Measurements from ENCODE around the gene MVD. TPM values are rescaled to one million over a fixed set of nuclear protein-coding genes. Genes with fewer than 3 reads are reported as not detected.

Gene MVD
- total and polyA plus RNA-seq, 2 of the 4 experiments (the other 2 are of a cell fraction) = 18.3 to 28.4 TPM

GRCh38 chr16:88702371-88703210 is 39.7 kb upstream of the MVD start (continued):
- no peak for TF ChIP-seq RAD21 (IDR thresholded peaks at IDR 0.05; ENCODE audit: low read length)

GRCh38 chr16:88701581-88702370 is 38.9 kb upstream of the MVD start:
- intact Hi-C loops (cut with micrococcal nuclease) (loop anchor here (1.0 kb wide), 1 partner anchor 15 kb away; the partner anchor contains the start of gene SNAI3), in situ Hi-C loops (cut with MboI; ENCODE audit: low sequenced_read_pairs) (no loop called here), dilution Hi-C loops (cut with HindIII; ENCODE audit: low sequenced_read_pairs, unreplicated experiment) (no loop called here)
- DNase-seq = no peak
- Histone ChIP-seq H2AFZ (replicated peaks; ENCODE audit: low read length, poor library complexity) (no peak overlapping the region), H2AK5ac (ENCODE audit: low read depth, low read length) (peak overlapping the region; percentile 98), H3K56ac (ENCODE audit: extremely low read depth, insufficient read depth, low read length) (no peak overlapping the region), H2BK15ac (ENCODE audit: low read depth, low read length) (no peak overlapping the region), H3K23ac (ENCODE audit: low read depth, low read length) (no peak overlapping the region), H3K9me3 (ENCODE audit: control insufficient read depth, insufficient read depth, low read length) (no peaks in the 10 kb centered on the region), H2AK9ac (replicated peaks; ENCODE audit: low read depth, low read length, poor library complexity) (peak overlapping the region; percentile 98), H3K4me2 (ENCODE audit: low read depth, low read length) (no peak overlapping the region), H3K14ac (replicated peaks; ENCODE audit: low read depth, low read length) (no peak overlapping the region), H2BK20ac (ENCODE audit: low read depth, low read length) (no peak overlapping the region; the same call in 1 of the 2 replicates), H3K4me1 (ENCODE audit: control insufficient read depth, insufficient read depth, low read length) (peaks cover 14% of the 10 kb centered on the region), H3K9me1 (ENCODE audit: insufficient read depth, low read length) (no peaks in the 10 kb centered on the region; the same call in none of the 2 replicates), H3K79me1 (ENCODE audit: low read depth in 1 of 2, low read length in 2 of 2) (peaks cover 15 to 55% of the 10 kb centered on the region in 2 experiments), H3K4me3 (ENCODE audit: insufficient read depth, low read depth, low read length) (no peak overlapping the region), H3K27me3 (ENCODE audit: control insufficient read depth, insufficient read depth, low read length) (no peaks in the 10 kb centered on the region), H3K36me3 (ENCODE audit: control insufficient read depth, insufficient read depth, low read length) (peaks cover 29% of the 10 kb centered on the region), H2BK5ac (ENCODE audit: low read depth, low read length, poor library complexity, severe bottlenecking) (peak overlapping the region; percentile 79), H4K20me1 (ENCODE audit: insufficient read depth, low read length) (no peaks in the 10 kb centered on the region; the same call in 1 of the 2 replicates), H4K8ac (ENCODE audit: low read depth in 2 of 2, low read length in 2 of 2) (peak overlapping the region; percentile 67 to 94; a peak in 2 of 4 replicates), H4K5ac (ENCODE audit: low read depth, low read length) (no peak overlapping the region; the same call in 1 of the 2 replicates), H3K9ac (ENCODE audit: low read depth, low read length) (no peak overlapping the region), H3K18ac (ENCODE audit: low read depth, low read length) (no peak overlapping the region), H3K27ac (ENCODE audit: insufficient read depth, low read length) (peak overlapping the region; percentile 74), H3K4ac (ENCODE audit: low read depth, low read length) (peak overlapping the region; percentile 96), H4K91ac (ENCODE audit: insufficient read depth, low read depth, low read length) (0 out of 2 replicates have a peak overlapping the region, but pooled peaks have one; percentile 59), H2BK120ac (ENCODE audit: low read depth, low read length) (peak overlapping the region; percentile 85; the same call in 1 of the 2 replicates)
- ChIA-PET POLR2A (ENCODE audit: unreplicated experiment) (no interaction called here), CTCF (no interaction called here)
- BruUV-seq (replicated peaks) = no TSS peak
- ATAC-seq (ENCODE audit: low read depth) = no peak
- TF ChIP-seq ELK1 (IDR thresholded peaks at IDR 0.05; ENCODE audit: borderline replicate concordance, low read depth, low read length) (no peak), RCOR1 (IDR thresholded peaks at IDR 0.05; ENCODE audit: insufficient replicate concordance, low read length) (no peak), USF2 (IDR thresholded peaks at IDR 0.05; ENCODE audit: low read depth, low read length) (no peak), CHD1 (IDR thresholded peaks at IDR 0.05; ENCODE audit: low read depth, low read length) (no peak), RFX5 (IDR thresholded peaks at IDR 0.05; ENCODE audit: low read depth, low read length) (no peak), FOS (IDR thresholded peaks at IDR 0.05; ENCODE audit: low read depth, low read length) (no peak), MAFK (IDR thresholded peaks at IDR 0.05; ENCODE audit: low read depth, low read length) (no peak), MXI1 (IDR thresholded peaks at IDR 0.05; ENCODE audit: borderline replicate concordance, low read depth, low read length) (no peak)
- 80% methylated on average over 16 of the region's 30 CpGs; no CpG with 5 or more reads in 1 of the 2 experiments for WGBS, 2 experiments (ENCODE audit: extremely low coverage in 2 of 2, insufficient read length in 1 of 2)
